Hepatocyte (in vitro differentiated cells): ENCODE results near the gene TM2D3. TPM values are rescaled to one million over a fixed set of nuclear protein-coding genes. Genes with fewer than 3 reads are reported as not detected.

ENCODE experiments used
- DNase-seq: peaks from one replicate; pipeline ENCODE4 v3.0.0-alpha.2; 2016; ENCODE audit warnings: low spot score
- H2AFZ ChIP-seq: fragments of 200-600 bp; sonication (generic); 2 replicates; pipeline ENCODE4 v1.6.0; 2016; ENCODE audit warnings: antibody characterized with exemption, mild to moderate bottlenecking
- H3K27ac ChIP-seq: fragments of 200-600 bp; sonication (generic); 2 replicates; pipeline ENCODE4 v1.5.1; 2016; ENCODE audit warnings: mild to moderate bottlenecking
- H3K27me3 ChIP-seq: fragments of 200-600 bp; sonication (generic); 2 replicates; pipeline ENCODE4 v1.6.1; 2016
- H3K36me3 ChIP-seq: fragments of 200-600 bp; sonication (generic); replicated peaks from 2 replicates; pipeline ENCODE4 v1.5.1; 2016; ENCODE audit warnings: low read depth; ENCODE audit not compliant: insufficient read depth
- H3K4me1 ChIP-seq: fragments of 200-600 bp; sonication (generic); 2 replicates; pipeline ENCODE4 v1.5.1; 2016; ENCODE audit warnings: mild to moderate bottlenecking, moderate library complexity; ENCODE audit not compliant: insufficient read depth
- H3K4me2 ChIP-seq: fragments of 200-600 bp; sonication (generic); 2 replicates; pipeline ENCODE4 v1.6.0; 2016
- H3K4me3 ChIP-seq: fragments of 200-600 bp; sonication (generic); 2 replicates; pipeline ENCODE4 v1.5.1; 2016; ENCODE audit warnings: mild to moderate bottlenecking
- H3K79me2 ChIP-seq: fragments of 200-600 bp; sonication (generic); 2 replicates; pipeline ENCODE4 v1.6.0; 2017; ENCODE audit warnings: mild to moderate bottlenecking
- H3K9me2 ChIP-seq: fragments of 200-600 bp; sonication (generic); replicated peaks from 2 replicates; pipeline ENCODE4 v1.6.0; 2017; ENCODE audit warnings: mild to moderate bottlenecking; ENCODE audit not compliant: insufficient read depth
- H3K9me3 ChIP-seq: fragments of 200-600 bp; sonication (generic); 2 replicates; pipeline ENCODE4 v1.5.1; 2016; ENCODE audit warnings: low read depth, mild to moderate bottlenecking
- H4K20me1 ChIP-seq: fragments of 200-600 bp; sonication (generic); 2 replicates; pipeline ENCODE4 v1.6.0; 2016; ENCODE audit warnings: mild to moderate bottlenecking; ENCODE audit not compliant: insufficient read depth, poor library complexity, severe bottlenecking
- CTCF ChIP-seq: fragments of 200-600 bp; sonication (generic); IDR thresholded peaks from 2 replicates; pipeline ENCODE4 v1.5.1; 2016; ENCODE audit warnings: antibody characterized with exemption, mild to moderate bottlenecking; ENCODE audit not compliant: poor library complexity
- EZH2 ChIP-seq: fragments of 200-600 bp; sonication (generic); IDR thresholded peaks from 2 replicates; pipeline ENCODE4 v1.6.1; 2016; ENCODE audit warnings: antibody characterized with exemption, mild to moderate bottlenecking, borderline replicate concordance
- EZH2phosphoT487 ChIP-seq: fragments of 200-600 bp; sonication (generic); IDR thresholded peaks from one replicate; pipeline ENCODE4 v1.6.1; 2018; ENCODE audit warnings: antibody characterized with exemption, mild to moderate bottlenecking, low read depth, moderate library complexity; ENCODE audit not compliant: unreplicated experiment, severe bottlenecking
- WGBS: methylation state at CpG from one replicate; pipeline ENCODE4 v1.1.6; 2016; ENCODE audit warnings: low lambda C conversion rate; ENCODE audit errors: missing lambda C conversion rate; 5-methylcytosine and 5-hydroxymethylcytosine counted together
- polyA plus RNA-seq: library from polyadenylated mRNA; unstranded; fragments of >200 nt; fragmentation: Nextera tagmentation; extraction: Ambion mirVana; gene quantifications from 2 replicates; pipeline ENCODE4 v1.2.1, GENCODE V29; 2016
- total RNA-seq: library from RNA; depleted of rRNA; stranded (reverse); fragments of >200 nt; gene quantifications from 2 replicates; pipeline ENCODE4 v1.2.3, GENCODE V29; 2014

The TM2D3 gene
- total and polyA plus RNA-seq, 2 experiments from 2014 or later = 41.9 to 55.7 TPM

GRCh38 chr15:101600035-101600434, 52.1 kb downstream of the TM2D3 start:
- DNase-seq = peak; percentile 42
- WGBS = 42% methylated on average over 4 of the region's 4 CpGs
- Histone ChIP-seq H3K4me1 (no peaks in the 10 kb centered on the region), H3K9me3 (no peaks in the 10 kb centered on the region), H2AFZ (no peak overlapping the region), H3K27me3 (peaks cover 3% of the 10 kb centered on the region), H3K36me3 (no peaks in the 10 kb centered on the region), H3K4me2 (no peak overlapping the region), H3K4me3 (no peak overlapping the region), H3K27ac (no peak overlapping the region), H3K79me2 (no peaks in the 10 kb centered on the region), H4K20me1 (no peaks in the 10 kb centered on the region), H3K9me2 (no peaks in the 10 kb centered on the region)
- TF ChIP-seq EZH2 (no peak), EZH2phosphoT487 (no peak), CTCF (no peak)

- Histone ChIP-seq H3K27me3 (peaks cover 3% of the 10 kb centered on the region), H2AFZ (no peak overlapping the region)
- WGBS = 87% methylated on average over 3 of the region's 3 CpGs
Observed at GRCh38 chr15:101599091-101599490, 53.1 kb downstream of the TM2D3 start.

GRCh38 chr15:101597360-101597928, 54.7 kb downstream of the TM2D3 start:
- Histone ChIP-seq H3K4me3 (no peak overlapping the region), H3K9me2 (no peaks in the 10 kb centered on the region), H4K20me1 (no peaks in the 10 kb centered on the region), H2AFZ (no peak overlapping the region), H3K27me3 (peaks cover 3% of the 10 kb centered on the region), H3K4me2 (no peak overlapping the region), H3K4me1 (no peaks in the 10 kb centered on the region), H3K36me3 (no peaks in the 10 kb centered on the region), H3K79me2 (no peaks in the 10 kb centered on the region), H3K27ac (no peak overlapping the region), H3K9me3 (no peaks in the 10 kb centered on the region)
- WGBS = 53% methylated on average over 6 of the region's 6 CpGs
- TF ChIP-seq CTCF (no peak), EZH2 (no peak), EZH2phosphoT487 (no peak)
- DNase-seq = no peak

More at GRCh38 chr15:101599091-101599490, 53.1 kb downstream of the TM2D3 start:
- H3K27ac ChIP-seq = no peak overlapping the region
- H3K36me3 ChIP-seq = no peaks in the 10 kb centered on the region
- no peaks in the 10 kb centered on the region for H4K20me1 ChIP-seq
- H3K4me1 ChIP-seq = no peaks in the 10 kb centered on the region
- H3K79me2 ChIP-seq = no peaks in the 10 kb centered on the region
- H3K4me3 ChIP-seq = no peak overlapping the region
- no peaks in the 10 kb centered on the region for H3K9me2 ChIP-seq
- TF ChIP-seq CTCF = no peak
- TF ChIP-seq EZH2 = no peak
- no peak for TF ChIP-seq EZH2phosphoT487
- no peak for DNase-seq
- H3K4me2 ChIP-seq = no peak overlapping the region
- no peaks in the 10 kb centered on the region for H3K9me3 ChIP-seq
